DOHH2 (cell line): Measurements from ENCODE around the gene L3MBTL1.
"Not testable (repeated sequence)": the region's sequence is repeated elsewhere in the genome, so short reads cannot be mapped to it uniquely, and the experiment has no call there.

Source experiments
- EZH2phosphoT487 ChIP-seq: fragments of 200-600 bp; sonication (generic); IDR thresholded peaks from 2 replicates; pipeline ENCODE4 v1.6.1; 2017; ENCODE audit warnings: borderline replicate concordance, mild to moderate bottlenecking, antibody characterized with exemption, low read length, moderate library complexity, mixed read lengths
- TF ChIP-seq, protein P1 (sequence below): fragments of 200-600 bp; sonication (generic); IDR thresholded peaks from one replicate; pipeline ENCODE4 v1.5.1; 2014; ENCODE audit warnings: antibody characterized with exemption, mild to moderate bottlenecking, low read depth, low read length; ENCODE audit not compliant: poor library complexity, severe bottlenecking

DNA sequence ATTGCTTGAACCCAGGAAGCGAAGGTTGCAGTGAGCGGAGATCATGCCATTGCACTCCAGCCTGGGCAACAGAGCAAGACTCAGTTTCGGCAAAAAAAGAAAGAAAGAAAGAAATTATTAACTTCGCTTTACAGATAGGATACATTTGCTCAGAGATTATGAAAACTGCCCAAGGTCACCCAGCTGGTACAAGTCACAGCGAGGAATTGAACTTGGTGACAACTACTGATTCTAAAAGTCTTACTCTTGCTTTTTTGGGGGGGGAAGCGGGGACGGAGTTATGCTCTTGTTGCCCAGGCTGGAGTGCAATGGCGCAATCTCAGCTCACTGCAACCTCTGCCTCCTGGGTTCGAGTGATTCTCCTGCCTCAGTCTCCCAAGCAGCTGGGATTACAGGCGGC lies 81.0 kb downstream of the L3MBTL1 start:
- TF ChIP-seq, protein P1, sequence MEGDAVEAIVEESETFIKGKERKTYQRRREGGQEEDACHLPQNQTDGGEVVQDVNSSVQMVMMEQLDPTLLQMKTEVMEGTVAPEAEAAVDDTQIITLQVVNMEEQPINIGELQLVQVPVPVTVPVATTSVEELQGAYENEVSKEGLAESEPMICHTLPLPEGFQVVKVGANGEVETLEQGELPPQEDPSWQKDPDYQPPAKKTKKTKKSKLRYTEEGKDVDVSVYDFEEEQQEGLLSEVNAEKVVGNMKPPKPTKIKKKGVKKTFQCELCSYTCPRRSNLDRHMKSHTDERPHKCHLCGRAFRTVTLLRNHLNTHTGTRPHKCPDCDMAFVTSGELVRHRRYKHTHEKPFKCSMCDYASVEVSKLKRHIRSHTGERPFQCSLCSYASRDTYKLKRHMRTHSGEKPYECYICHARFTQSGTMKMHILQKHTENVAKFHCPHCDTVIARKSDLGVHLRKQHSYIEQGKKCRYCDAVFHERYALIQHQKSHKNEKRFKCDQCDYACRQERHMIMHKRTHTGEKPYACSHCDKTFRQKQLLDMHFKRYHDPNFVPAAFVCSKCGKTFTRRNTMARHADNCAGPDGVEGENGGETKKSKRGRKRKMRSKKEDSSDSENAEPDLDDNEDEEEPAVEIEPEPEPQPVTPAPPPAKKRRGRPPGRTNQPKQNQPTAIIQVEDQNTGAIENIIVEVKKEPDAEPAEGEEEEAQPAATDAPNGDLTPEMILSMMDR, result not testable (repeated sequence)
- not testable (repeated sequence) for TF ChIP-seq EZH2phosphoT487
